ENCODE results near the gene ZFYVE21. TPM values are rescaled to one million over a fixed set of nuclear protein-coding genes. Genes with fewer than 3 reads are reported as not detected.
"Not testable (repeated sequence)": the region's sequence is repeated elsewhere in the genome, so short reads cannot be mapped to it uniquely, and the experiment has no call there.

ZFYVE21 gene
- total RNA-seq, 1 donor: 47.0 TPM

- TF ChIP-seq, protein P1, sequence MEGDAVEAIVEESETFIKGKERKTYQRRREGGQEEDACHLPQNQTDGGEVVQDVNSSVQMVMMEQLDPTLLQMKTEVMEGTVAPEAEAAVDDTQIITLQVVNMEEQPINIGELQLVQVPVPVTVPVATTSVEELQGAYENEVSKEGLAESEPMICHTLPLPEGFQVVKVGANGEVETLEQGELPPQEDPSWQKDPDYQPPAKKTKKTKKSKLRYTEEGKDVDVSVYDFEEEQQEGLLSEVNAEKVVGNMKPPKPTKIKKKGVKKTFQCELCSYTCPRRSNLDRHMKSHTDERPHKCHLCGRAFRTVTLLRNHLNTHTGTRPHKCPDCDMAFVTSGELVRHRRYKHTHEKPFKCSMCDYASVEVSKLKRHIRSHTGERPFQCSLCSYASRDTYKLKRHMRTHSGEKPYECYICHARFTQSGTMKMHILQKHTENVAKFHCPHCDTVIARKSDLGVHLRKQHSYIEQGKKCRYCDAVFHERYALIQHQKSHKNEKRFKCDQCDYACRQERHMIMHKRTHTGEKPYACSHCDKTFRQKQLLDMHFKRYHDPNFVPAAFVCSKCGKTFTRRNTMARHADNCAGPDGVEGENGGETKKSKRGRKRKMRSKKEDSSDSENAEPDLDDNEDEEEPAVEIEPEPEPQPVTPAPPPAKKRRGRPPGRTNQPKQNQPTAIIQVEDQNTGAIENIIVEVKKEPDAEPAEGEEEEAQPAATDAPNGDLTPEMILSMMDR (IDR thresholded peaks at IDR 0.05; ENCODE audit: insufficient read depth, low read length): no peak
- no peak for DNase-seq (ENCODE audit: low read depth)
- no peak overlapping the region for H3K4me3 ChIP-seq (ENCODE audit: low read depth, low read length)
Observed at GRCh38 chr14:103770902-103771301, 55.3 kb downstream of the ZFYVE21 start.

GRCh38 chr14:103772078-103772712 is 56.6 kb downstream of the ZFYVE21 start:
- H3K4me3 ChIP-seq (ENCODE audit: low read depth, low read length): no peak overlapping the region
- DNase-seq (ENCODE audit: low read depth): no peak
- TF ChIP-seq, protein P1 (IDR thresholded peaks at IDR 0.05; ENCODE audit: insufficient read depth, low read length): no peak

GRCh38 chr14:103773521-103773920 is 57.9 kb downstream of the ZFYVE21 start:
- no peak for DNase-seq (ENCODE audit: low read depth)
- H3K4me3 ChIP-seq (ENCODE audit: low read depth, low read length): no peak overlapping the region
- TF ChIP-seq, protein P1 (IDR thresholded peaks at IDR 0.05; ENCODE audit: insufficient read depth, low read length): no peak

DNA sequence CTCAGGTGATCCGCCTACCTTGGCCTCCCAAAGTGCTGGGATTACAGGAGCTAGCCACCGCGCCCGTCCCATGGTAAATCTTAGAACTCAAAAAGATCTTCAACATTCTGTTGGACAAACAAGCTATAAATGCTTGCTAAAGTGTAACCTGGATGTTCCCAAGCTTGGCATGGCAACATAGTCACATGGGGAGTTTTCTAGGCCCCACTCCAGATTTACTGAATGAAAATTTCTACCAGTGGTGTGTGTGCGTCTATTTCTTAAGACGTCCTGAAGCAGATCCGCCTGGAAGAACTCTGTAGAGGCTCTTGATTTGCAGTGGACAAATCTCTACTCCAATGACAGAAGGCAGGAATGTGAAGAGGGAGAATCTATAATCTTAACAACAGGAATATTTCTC is 59.9 kb downstream of the ZFYVE21 start:
- DNase-seq (ENCODE audit: low read depth): no peak
- no peak overlapping the region for H3K4me3 ChIP-seq (ENCODE audit: low read depth, low read length)
- TF ChIP-seq, protein P1 (IDR thresholded peaks at IDR 0.05; ENCODE audit: insufficient read depth, low read length): no peak

DNA sequence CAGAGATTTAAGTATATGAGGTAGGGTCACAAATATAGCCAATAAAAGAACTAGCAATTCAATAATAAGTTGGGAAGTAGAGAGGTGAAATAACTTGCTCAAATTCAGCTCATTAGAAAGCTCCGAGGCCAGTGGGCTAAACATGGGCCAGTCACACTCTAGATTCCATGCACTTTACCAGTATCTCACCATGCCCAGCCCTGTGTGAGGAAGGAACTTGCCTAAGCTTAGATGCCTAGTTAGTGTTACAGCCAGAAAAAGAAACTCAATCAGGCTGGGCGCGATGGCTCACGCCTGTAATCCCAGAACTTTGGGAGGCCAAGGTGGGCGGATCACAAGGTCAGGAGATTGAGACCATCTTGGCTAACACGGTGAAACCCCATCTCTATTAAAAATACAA is 60.7 kb downstream of the ZFYVE21 start:
- not testable (repeated sequence) for H3K4me3 ChIP-seq (ENCODE audit: low read depth, low read length); DNase-seq (ENCODE audit: low read depth)

GRCh38 chr14:103782376-103782775 is 66.8 kb downstream of the ZFYVE21 start:
- no peak for DNase-seq (ENCODE audit: low read depth)
- H3K4me3 ChIP-seq (ENCODE audit: low read depth, low read length): no peak overlapping the region
- TF ChIP-seq, protein P1 (IDR thresholded peaks at IDR 0.05; ENCODE audit: insufficient read depth, low read length): no peak

Small RNAs within 50 kb of the gene (small RNA-seq; reads per million reads assigned to genes)
- gene RF00019: not detected

Other genes with a start within 250 kb of the ZFYVE21 start
- gene CKB, start 193.0 kb upstream of the ZFYVE21 start, total RNA-seq (ENCODE audit: low replicate concordance): 17.6 and 29.3 TPM in 2 replicates
- 4.7 and 9.2 TPM in 2 replicates for gene TRMT61A, start 186.6 kb upstream of the ZFYVE21 start, total RNA-seq (ENCODE audit: low replicate concordance)
- 20.9 and 37.9 TPM in 2 replicates for gene BAG5, start 153.2 kb upstream of the ZFYVE21 start, total RNA-seq (ENCODE audit: low replicate concordance)
- gene COA8, start 152.8 kb upstream of the ZFYVE21 start, total RNA-seq (ENCODE audit: low replicate concordance): 5.6 and 23.6 TPM in 2 replicates
- 212 and 1,079 TPM in 2 replicates for gene KLC1, start 86.6 kb upstream of the ZFYVE21 start, total RNA-seq (ENCODE audit: low replicate concordance)
- gene XRCC3, start 359 bp upstream of the ZFYVE21 start, total RNA-seq (ENCODE audit: low replicate concordance): 8.7 and 18.1 TPM in 2 replicates
- 1.2 and 4.2 TPM in 2 replicates for gene PPP1R13B, start 131.8 kb downstream of the ZFYVE21 start, total RNA-seq (ENCODE audit: low replicate concordance)
- 0.45 and 4.5 TPM in 2 replicates for gene TDRD9, start 212.6 kb downstream of the ZFYVE21 start, total RNA-seq (ENCODE audit: low replicate concordance)
- gene RD3L, start 226.7 kb downstream of the ZFYVE21 start, total RNA-seq (ENCODE audit: low replicate concordance): not detected in 2 replicates